Renal cortex interstitium (tissue), 11 donors: ENCODE results near the gene PUM1. TPM values are rescaled to one million over a fixed set of nuclear protein-coding genes. Genes with fewer than 3 reads are reported as not detected.
"Not testable (repeated sequence)": the region's sequence is repeated elsewhere in the genome, so short reads cannot be mapped to it uniquely, and the experiment has no call there.

ENCODE experiments used
- DNase-seq, 11 donors: peaks; one replicate each; pipeline ENCODE4 v3.0.0-alpha.2; 2013; ENCODE audit warnings: low read depth in 9 of 11, low spot score in 4 of 11; ENCODE audit errors: extremely low read depth in 1 of 11
- polyA plus RNA-seq, 3 donors: library from polyadenylated mRNA; unstranded; fragments of 120-200 nt; gene quantifications; one replicate each; pipeline ENCODE4 v1.2.1, GENCODE V29; 2013; ENCODE audit not compliant: insufficient read length in 3 of 3

The PUM1 gene
- polyA plus RNA-seq, 3 donors = 108 to 134 (median 120) TPM

DNA sequence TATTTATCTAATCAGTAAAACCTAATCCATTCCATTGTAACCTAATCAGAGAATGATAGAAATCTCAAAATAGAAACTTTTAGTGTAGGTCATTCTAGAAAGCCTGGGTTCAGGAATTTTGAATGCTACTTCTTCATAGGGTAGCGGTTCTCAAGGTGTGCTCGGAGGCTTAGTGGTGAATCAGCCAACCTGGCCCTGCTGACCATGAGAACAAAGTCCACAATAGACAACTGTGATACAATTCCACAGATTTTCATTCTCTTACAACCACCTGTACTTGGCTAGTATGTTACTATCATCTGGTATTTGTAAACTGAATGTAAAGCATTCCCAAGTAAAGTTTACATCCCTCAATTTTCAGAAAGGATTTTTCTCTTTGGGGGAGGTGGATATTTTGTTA, 7.5 kb upstream of the PUM1 start:
- no peak for DNase-seq

- no peak for DNase-seq
Observed at GRCh38 chr1:31072304-31072746, 6.8 kb upstream of the PUM1 start.

DNA sequence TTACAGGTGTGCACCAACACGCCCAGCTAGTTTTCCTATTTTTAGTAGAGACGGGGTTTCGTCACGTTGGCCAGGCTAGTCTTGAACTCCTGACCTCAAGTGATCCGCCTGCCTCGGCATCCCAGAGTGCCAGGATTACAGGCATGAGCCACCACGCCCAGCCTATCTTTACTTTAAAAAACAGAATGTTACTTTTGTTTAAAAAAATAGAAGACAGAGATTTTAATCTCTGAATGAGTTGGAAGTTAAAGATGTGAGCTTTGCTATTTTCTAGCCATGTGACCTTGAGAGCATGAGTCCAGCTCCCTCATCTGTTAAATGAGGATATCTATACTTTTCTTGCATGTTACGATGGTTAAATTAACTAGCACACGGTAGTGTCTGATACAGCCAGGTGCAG, 3.9 kb upstream of the PUM1 start:
- DNase-seq = no peak

DNA sequence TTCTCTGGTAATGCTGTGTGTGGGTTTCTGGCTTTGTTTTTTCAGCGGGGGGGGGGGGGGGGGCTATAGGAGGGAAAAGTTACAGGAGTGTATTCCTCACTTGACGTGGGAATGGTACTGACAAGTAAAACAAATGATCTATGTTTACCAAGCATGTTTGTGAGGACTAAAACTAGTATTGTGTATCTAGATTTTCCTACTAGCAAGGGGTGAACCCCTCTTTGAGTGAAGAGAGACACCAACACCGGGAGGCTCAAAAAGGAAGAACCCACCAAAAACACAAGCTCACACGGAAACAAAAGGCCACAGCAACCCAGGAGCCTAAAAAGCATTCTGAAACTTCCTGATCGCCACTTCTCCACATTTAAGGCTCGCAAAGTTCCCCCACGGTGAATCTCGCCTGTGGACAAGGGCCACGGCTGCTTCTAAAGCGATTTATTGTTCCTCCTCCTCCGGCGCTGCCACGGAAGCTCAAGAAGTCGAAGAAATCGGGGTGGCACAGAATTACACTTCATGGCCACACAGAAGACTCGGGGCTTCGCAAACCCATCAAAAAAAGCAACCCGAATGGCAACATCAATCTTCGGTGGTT, 703 bp downstream of the PUM1 start:
- DNase-seq = peak in 3 of 11 donors; percentile 35 to 61 (median 51)

DNA sequence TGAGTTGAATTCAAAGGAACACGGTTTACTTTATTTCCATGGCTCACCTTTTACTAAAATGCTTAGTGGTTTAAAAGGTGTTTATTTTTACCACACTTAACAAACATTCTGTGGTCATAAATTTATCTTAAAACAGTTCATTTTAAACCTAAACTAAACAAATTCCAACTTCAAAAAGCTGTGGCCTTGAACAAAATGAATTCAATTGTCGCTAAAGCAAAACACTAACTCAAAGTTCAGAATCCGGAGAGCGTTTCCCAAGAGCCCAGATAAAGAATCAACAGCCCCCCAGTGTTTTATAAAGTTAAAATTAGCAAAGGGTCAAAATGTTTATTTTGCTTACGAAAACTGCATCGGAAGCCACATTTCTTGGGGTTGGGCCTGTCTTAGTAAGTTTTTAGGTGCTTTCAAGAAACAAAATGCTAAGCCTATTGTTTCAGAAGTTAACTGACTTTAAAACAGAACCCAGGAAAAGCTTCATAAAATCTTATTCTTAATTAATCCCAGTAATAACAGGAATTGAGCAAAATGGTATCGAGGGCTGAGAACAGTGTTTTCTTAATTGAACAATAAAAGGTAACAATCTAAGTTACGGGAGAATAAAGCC, 1.3 kb downstream of the PUM1 start:
- DNase-seq = peak in 4 of 11 donors; percentile 3 to 29 (median 21)

DNA sequence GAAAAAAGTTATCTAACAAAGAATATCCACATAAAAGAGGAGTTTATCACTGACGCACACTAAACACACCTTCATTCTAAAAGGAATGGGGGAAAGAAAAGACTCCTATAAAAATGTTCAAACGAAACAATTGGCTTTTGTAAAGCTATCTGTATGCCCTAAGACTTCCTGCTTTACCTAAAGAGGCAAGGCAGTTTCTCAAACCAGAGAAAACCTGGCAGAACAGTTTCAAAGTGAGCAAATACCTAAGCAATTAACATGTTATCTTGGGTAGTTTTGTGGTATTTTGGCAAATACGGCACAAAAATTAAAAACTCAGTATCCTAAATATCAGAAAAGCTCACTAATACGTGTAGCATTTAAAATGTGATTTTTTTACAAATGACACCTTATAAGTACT, 1.9 kb downstream of the PUM1 start:
- peak in 3 of 11 donors; percentile 4 to 19 (median 8) for DNase-seq

DNA sequence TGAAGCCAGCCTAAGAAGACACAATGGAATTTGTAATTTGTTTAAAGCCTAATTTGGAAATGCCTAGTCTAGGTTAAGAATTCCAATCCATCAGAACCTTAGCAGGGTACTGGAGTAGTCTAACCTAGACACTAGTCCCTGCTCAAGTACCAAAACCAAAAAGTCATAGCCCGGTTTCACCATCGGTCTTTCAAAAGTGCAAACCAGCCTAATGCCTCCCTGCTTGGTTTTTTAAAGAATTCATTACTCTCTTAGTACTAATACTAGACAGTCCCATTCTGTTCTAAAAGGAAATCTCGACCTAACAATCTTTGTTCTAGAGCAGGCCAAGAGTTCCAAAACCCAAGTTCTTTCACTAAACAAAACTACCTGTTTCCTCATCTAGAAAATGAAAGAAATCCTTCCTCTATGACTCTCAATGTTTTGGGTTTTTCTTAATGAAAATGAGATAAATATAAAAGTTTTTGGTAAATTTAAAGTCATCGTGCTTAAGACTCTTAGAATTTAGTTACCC, 2.6 kb downstream of the PUM1 start:
- peak in 1 of 11 donors; percentile 4 for DNase-seq

- DNase-seq = not testable (repeated sequence)
Observed at GRCh38 chr1:31062162-31062866, 3.2 kb downstream of the PUM1 start.

GRCh38 chr1:31058012-31058411, 7.5 kb downstream of the PUM1 start:
- DNase-seq = no peak

GRCh38 chr1:31055953-31056352, 9.6 kb downstream of the PUM1 start:
- no peak for DNase-seq

DNA sequence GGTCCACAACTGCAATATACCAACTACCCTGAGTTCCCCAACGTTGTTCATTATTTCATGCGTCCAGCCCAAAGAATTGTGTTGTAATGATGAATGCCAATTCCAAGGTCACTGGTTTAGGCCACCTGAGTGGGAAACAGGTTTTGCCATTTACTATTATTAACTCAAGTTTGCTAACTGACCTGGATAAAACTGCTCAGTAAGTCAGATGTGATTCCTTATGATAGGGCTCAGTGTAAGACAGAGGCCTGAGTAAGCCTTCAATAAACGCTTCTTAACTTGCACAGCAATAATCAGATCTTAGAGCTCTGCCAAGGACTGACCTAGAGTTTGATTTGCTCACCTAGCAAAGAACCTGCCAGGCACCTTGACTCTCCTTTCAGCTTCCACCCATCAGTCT, 10.0 kb downstream of the PUM1 start:
- DNase-seq = no peak

- no peak for DNase-seq
Observed at GRCh38 chr1:31054958-31055481, 10.5 kb downstream of the PUM1 start.

DNA sequence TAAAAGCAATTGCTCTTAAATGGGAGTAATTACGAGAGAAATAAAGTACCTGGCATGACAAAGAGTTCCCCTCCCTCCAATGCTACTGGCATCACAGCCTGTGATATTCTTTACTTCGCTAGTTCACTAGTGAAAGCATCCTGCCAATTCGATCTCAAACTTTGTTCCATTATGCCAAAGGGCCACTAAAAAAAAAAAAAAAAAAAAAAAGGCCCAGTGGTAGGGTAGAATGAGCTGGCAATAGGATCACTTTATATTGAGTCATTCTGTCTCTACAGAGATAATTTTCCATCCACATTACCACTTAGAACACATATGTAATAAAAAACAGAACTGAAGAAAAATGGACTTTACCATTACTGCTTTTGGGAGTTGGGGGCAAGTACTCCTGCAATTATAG, 11.2 kb downstream of the PUM1 start:
- DNase-seq = no peak

GRCh38 chr1:31052613-31053012, 12.9 kb downstream of the PUM1 start:
- DNase-seq = not testable (repeated sequence)

- DNase-seq = no peak
Observed at GRCh38 chr1:31051611-31052010, 13.9 kb downstream of the PUM1 start.

- DNase-seq = not testable (repeated sequence)
Observed at GRCh38 chr1:31047507-31047906, 18.0 kb downstream of the PUM1 start.

GRCh38 chr1:31043631-31044030, 21.9 kb downstream of the PUM1 start:
- no peak for DNase-seq

DNA sequence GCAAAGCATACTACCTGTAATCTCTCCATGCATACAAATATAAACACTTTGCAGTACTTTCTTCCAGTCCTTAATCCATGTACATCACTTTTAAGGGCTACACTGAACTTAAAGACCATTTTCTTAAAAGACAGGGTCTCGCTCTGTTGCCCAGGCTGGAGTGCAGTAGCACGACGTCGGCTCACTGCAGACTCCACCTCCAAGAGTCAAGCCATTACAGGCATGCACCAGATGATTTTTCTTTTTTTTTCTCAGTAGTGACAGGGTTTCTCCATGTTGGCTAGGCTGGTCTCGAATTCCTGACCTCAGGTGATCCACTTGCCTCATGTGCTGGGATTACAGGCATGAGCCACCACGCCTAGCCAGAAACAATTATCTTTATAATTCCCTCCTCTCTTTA, 22.9 kb downstream of the PUM1 start:
- DNase-seq = no peak

GRCh38 chr1:31041529-31041928, 24.0 kb downstream of the PUM1 start:
- no peak for DNase-seq

- DNase-seq = no peak
Observed at GRCh38 chr1:31040038-31040437, 25.5 kb downstream of the PUM1 start.
